HepG2 (cell line): Measurements from ENCODE around the gene TMCO6. TPM values are rescaled to one million over a fixed set of nuclear protein-coding genes. Genes with fewer than 3 reads are reported as not detected.

Experiments used
- AGO2 ChIP-seq: fragments of 200-400 bp; formaldehyde crosslinking; optimal IDR thresholded peaks from 2 replicates; pipeline ENCODE3; 2017; ENCODE audit warnings: mild to moderate bottlenecking, low read depth, low read length, moderate library complexity
- HOXA7 ChIP-seq: sonication (generic); formaldehyde crosslinking; IDR thresholded peaks from 2 replicates; pipeline ENCODE4 v1.8.1; 2022; ENCODE audit warnings: mild to moderate bottlenecking, missing genetic modification reagents, moderate library complexity
- JARID2 ChIP-seq: sonication (generic); formaldehyde crosslinking; IDR thresholded peaks from 2 replicates; pipeline ENCODE4 v1.8.1; 2023; ENCODE audit warnings: missing genetic modification reagents, inconsistent platforms; ENCODE audit not compliant: insufficient replicate concordance
- LCORL ChIP-seq, 2 experiments: fragments of 450-650 bp in 1 of 2; sonication (generic) in 1 of 2; formaldehyde crosslinking in 1 of 2; IDR thresholded peaks; 2 replicates each; pipeline versions ENCODE4 v1.5.0 to v1.6.1; 2017 to 2020; ENCODE audit warnings: antibody characterized with exemption in 1 of 2, missing genetic modification reagents in 1 of 2
- NR2F6 ChIP-seq, 2 experiments: IDR thresholded peaks; 2 replicates each; pipeline ENCODE4 v1.6.1; 2016; ENCODE audit warnings: antibody characterized with exemption in 1 of 2, mild to moderate bottlenecking in 1 of 2
- ZKSCAN5 ChIP-seq: sonication (generic); formaldehyde crosslinking; IDR thresholded peaks from 2 replicates; pipeline ENCODE4 v1.5.1; 2020; ENCODE audit warnings: mild to moderate bottlenecking, missing genetic modification reagents
- ZNF24 ChIP-seq: fragments of 450-650 bp; IDR thresholded peaks from 2 replicates; pipeline ENCODE4 v1.6.1; 2017; ENCODE audit warnings: antibody characterized with exemption, mild to moderate bottlenecking
- ZNF30 ChIP-seq: sonication (generic); formaldehyde crosslinking; IDR thresholded peaks from 2 replicates; pipeline ENCODE4 v1.5.0; 2020; ENCODE audit warnings: mild to moderate bottlenecking, missing genetic modification reagents
- ZNF430 ChIP-seq: sonication (generic); formaldehyde crosslinking; IDR thresholded peaks from 2 replicates; pipeline ENCODE4 v1.9.0; 2021; ENCODE audit warnings: mild to moderate bottlenecking, missing genetic modification reagents
- polyA plus RNA-seq, 8 experiments: library from polyadenylated mRNA; depleted of rRNA in 3 of 8; stranded (reverse) in 7 of 8; unstranded in 1 of 8; fragments of >200 nt; fragmentation: Illumina TruSeq in 4 of 8; extraction: Trizol in 4 of 8; gene quantifications; 2 replicates each; pipeline versions ENCODE4 v1.2.1 to v1.2.3, GENCODE V29; 2011 to 2016; ENCODE audit warnings: low read depth in 4 of 8, missing spikeins in 1 of 8, mixed read lengths in 1 of 8; ENCODE audit not compliant: insufficient read depth in 1 of 8
- total RNA-seq, 5 experiments: library from RNA; depleted of rRNA; stranded (reverse); fragments of >200 nt; fragmentation: Illumina TruSeq; extraction: Trizol; gene quantifications; 2 replicates each; pipeline ENCODE4 v1.2.3, GENCODE V29; 2016; ENCODE audit warnings: low read depth in 1 of 5
- TF ChIP-seq, protein P1 (sequence below): sonication (generic); formaldehyde crosslinking; IDR thresholded peaks from 2 replicates; pipeline ENCODE4 v1.5.0; 2020; ENCODE audit warnings: mild to moderate bottlenecking, missing genetic modification reagents, moderate library complexity
- TF ChIP-seq, protein P2 (sequence below): IDR thresholded peaks from 2 replicates; pipeline ENCODE4 v1.6.1; 2016; ENCODE audit warnings: missing genetic modification reagents, missing compliant biosample characterization
- TF ChIP-seq, protein P3 (sequence below), 2 experiments: sonication (generic) in 1 of 2; formaldehyde crosslinking in 1 of 2; IDR thresholded peaks; 2 replicates each; pipeline versions ENCODE4 v1.4.0 to v1.6.1; 2016 to 2020; ENCODE audit warnings: borderline replicate concordance in 1 of 2, low read depth in 1 of 2, mild to moderate bottlenecking in 1 of 2, missing genetic modification reagents in 1 of 2

Gene TMCO6
- total and polyA plus RNA-seq, 2 of the 13 experiments (the other 11 are each of a cell fraction or from before 2014, with no cell fraction given) = 16.6 to 28.2 TPM

DNA sequence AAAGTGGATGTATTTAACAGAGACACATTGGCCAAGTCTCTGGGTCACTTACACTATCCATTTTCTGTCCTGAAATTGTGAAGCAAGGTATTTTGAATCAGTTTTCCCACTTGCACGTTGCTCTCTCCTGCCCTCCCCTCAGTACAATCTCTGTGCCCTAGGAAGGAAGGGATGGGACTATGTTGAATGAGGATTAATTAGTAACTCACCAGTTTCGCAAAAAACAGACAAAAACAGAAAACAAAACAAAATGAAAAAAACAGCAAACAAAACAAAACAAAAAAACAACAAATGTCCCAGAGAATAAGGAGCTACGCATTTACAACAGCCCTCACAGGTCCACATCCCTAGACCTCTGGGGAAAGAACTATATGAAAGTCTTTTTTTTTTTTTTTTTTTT is 5.1 kb upstream of the TMCO6 start (continued):
- TF ChIP-seq, protein P1, sequence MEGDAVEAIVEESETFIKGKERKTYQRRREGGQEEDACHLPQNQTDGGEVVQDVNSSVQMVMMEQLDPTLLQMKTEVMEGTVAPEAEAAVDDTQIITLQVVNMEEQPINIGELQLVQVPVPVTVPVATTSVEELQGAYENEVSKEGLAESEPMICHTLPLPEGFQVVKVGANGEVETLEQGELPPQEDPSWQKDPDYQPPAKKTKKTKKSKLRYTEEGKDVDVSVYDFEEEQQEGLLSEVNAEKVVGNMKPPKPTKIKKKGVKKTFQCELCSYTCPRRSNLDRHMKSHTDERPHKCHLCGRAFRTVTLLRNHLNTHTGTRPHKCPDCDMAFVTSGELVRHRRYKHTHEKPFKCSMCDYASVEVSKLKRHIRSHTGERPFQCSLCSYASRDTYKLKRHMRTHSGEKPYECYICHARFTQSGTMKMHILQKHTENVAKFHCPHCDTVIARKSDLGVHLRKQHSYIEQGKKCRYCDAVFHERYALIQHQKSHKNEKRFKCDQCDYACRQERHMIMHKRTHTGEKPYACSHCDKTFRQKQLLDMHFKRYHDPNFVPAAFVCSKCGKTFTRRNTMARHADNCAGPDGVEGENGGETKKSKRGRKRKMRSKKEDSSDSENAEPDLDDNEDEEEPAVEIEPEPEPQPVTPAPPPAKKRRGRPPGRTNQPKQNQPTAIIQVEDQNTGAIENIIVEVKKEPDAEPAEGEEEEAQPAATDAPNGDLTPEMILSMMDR (CRISPR knock-in tag) = no peak
- TF ChIP-seq AGO2 = no peak
- TF ChIP-seq LCORL (IDR thresholded peaks at IDR 0.05) = no peak
- 0 out of 2 replicates have a peak, but pooled peaks have one; percentile 19 for TF ChIP-seq LCORL (CRISPR knock-in tag; IDR thresholded peaks at IDR 0.05)
- TF ChIP-seq HOXA7 (CRISPR knock-in tag) = no peak
- TF ChIP-seq, protein P2, sequence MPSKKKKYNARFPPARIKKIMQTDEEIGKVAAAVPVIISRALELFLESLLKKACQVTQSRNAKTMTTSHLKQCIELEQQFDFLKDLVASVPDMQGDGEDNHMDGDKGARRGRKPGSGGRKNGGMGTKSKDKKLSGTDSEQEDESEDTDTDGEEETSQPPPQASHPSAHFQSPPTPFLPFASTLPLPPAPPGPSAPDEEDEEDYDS (CRISPR knock-in tag) = 0 out of 2 replicates have a peak, but pooled peaks have one; percentile 19
- no peak for TF ChIP-seq ZNF30 (CRISPR knock-in tag)
- TF ChIP-seq, protein P3, sequence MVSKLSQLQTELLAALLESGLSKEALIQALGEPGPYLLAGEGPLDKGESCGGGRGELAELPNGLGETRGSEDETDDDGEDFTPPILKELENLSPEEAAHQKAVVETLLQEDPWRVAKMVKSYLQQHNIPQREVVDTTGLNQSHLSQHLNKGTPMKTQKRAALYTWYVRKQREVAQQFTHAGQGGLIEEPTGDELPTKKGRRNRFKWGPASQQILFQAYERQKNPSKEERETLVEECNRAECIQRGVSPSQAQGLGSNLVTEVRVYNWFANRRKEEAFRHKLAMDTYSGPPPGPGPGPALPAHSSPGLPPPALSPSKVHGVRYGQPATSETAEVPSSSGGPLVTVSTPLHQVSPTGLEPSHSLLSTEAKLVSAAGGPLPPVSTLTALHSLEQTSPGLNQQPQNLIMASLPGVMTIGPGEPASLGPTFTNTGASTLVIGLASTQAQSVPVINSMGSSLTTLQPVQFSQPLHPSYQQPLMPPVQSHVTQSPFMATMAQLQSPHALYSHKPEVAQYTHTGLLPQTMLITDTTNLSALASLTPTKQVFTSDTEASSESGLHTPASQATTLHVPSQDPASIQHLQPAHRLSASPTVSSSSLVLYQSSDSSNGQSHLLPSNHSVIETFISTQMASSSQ (IDR thresholded peaks at IDR 0.05; ENCODE audit: low read depth) = peak; percentile 26; the same call in 1 of the 2 replicates
- TF ChIP-seq, protein P3 (CRISPR knock-in tag; IDR thresholded peaks at IDR 0.05; ENCODE audit: borderline replicate concordance) = no peak
- no peak for TF ChIP-seq NR2F6 (IDR thresholded peaks at IDR 0.05)
- TF ChIP-seq NR2F6 (CRISPR knock-in tag; IDR thresholded peaks at IDR 0.05) = no peak
- no peak for TF ChIP-seq JARID2 (CRISPR knock-in tag)
- TF ChIP-seq ZNF430 = no peak
- no peak for TF ChIP-seq ZKSCAN5 (CRISPR knock-in tag)
- TF ChIP-seq ZNF24 = no peak
